GM12864 (cell line): ENCODE measurements around the gene ISM2.

Experiments
- DNase-seq: peaks from one replicate; pipeline ENCODE4 v3.0.0-alpha.2; 2011; ENCODE audit warnings: low read depth
- H3K4me3 ChIP-seq: 2 replicates; pipeline ENCODE4 v1.5.1; 2011; ENCODE audit warnings: mild to moderate bottlenecking, low read depth, low read length, control low read depth
- CTCF ChIP-seq: IDR thresholded peaks from 2 replicates; pipeline ENCODE4 v1.5.1; 2011; ENCODE audit warnings: low read depth, mild to moderate bottlenecking, moderate library complexity, low read length, control low read depth, inconsistent platforms; ENCODE audit errors: missing control alignments

ISM2 gene

DNA sequence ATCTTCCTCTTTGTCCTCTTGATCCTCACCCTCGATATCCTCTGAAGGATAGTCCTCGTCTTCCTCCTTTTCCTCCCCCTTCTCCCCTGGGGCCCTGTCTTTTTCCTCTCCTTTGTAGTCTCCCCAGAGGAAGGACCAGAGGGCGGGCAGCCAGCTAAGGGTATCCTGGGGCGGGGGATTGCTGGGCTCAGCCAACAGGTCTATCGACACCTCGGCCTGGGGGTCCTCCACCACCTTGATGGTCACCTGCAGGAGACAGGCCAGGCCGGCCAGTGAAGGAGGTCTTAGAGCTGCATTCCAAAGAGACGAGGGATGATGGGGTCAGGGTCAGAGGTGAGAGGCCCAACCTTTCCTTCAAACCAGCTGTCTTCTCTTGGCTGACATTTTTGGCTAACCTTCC lies 16.2 kb downstream of the ISM2 start:
- H3K4me3 ChIP-seq: no peak overlapping the region
- DNase-seq: no peak
- TF ChIP-seq CTCF: no peak

DNA sequence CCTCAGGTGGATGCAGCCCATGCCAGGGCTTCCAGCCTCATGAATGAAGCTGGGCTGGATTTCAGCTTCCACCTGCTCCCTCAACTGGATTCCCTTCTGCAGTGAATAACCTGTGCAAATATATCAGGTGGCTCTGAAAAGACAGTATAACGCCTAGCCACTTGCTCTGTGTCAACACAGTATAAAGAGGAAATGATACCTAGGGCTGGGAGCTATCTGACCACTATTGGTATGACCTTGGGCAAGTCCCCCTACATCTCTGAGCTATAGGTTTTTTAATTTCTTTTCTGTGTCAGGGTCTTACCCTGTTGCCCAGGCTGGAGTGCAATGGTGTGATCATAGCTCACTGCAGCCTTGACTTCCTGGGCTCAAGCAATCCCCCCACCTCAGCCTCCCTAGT lies 19.8 kb downstream of the ISM2 start:
- H3K4me3 ChIP-seq: no peak overlapping the region
- DNase-seq: peak; percentile 27
- no peak for TF ChIP-seq CTCF

GRCh38 chr14:77478029-77478428 lies 20.6 kb downstream of the ISM2 start:
- no peak overlapping the region for H3K4me3 ChIP-seq
- TF ChIP-seq CTCF: no peak
- DNase-seq: no peak

DNA sequence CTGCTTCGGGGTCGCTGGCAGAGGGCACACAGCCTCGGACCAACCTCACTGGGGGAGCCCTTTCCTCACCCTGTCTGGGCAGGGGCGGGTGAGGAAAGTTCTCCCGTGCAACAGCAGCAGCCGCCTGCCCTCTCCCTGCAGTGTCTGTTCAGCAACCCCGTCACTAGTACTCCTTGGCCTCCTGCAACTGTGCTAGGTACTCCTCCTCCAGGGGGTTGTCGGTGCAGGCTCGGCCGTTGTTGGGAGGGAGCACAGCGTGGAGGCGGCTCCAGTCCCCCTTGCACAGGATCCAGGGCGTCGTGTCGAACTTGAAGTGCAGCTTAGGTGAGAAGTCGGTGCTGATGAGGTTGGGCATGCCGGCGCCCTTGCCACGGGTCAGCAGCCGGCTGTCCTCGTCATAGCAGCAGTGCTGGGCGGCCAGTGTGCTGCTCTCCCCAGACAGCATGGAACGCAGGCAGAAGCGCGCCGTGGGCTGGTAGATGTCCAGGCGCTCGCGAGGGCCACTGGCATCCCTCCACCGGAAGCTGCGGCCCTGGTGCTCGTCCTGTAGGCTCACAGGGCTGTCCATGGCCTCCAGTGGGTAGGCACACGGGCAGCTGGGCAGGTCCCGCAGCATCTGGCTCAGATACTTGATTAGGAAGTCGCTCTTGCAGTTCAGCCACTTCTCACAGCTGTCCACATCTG lies 23.0 kb downstream of the ISM2 start:
- no peak overlapping the region for H3K4me3 ChIP-seq
- TF ChIP-seq CTCF: no peak
- DNase-seq: no peak

DNA sequence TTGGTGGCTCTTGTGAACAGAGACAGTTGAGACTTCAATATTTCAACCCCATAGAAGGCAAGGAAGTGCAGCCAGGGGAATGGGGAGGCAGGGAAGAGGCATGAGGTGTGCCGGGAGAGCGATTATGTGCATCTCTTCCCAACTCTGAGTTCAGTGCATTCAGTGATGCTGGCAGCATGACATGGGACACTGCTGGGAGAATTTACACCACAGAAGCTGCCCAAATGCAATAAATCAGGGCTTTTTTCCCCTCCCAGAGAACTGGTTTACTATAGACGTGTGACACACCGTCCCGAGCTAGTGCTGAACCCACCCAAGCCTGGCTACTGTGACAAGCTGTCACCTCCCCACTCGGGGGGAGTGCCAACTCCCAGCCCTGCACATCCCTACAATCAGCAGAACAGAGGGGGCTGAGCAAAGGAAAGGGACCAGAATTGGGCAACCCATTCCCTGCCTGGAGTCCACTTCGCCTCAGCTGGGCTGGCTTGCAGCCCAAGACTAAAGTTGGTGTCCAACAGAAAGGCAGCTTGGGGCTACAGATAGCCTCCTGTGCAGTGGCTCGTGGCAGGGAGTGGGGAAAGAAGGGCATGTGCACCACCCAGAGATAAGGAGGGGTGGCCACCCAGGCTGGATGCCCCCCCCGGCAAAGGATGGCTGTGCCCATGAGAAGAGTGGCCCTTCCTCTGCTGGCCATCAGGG lies 24.0 kb downstream of the ISM2 start:
- no peak for DNase-seq
- TF ChIP-seq CTCF: no peak
- H3K4me3 ChIP-seq: no peak overlapping the region

DNA sequence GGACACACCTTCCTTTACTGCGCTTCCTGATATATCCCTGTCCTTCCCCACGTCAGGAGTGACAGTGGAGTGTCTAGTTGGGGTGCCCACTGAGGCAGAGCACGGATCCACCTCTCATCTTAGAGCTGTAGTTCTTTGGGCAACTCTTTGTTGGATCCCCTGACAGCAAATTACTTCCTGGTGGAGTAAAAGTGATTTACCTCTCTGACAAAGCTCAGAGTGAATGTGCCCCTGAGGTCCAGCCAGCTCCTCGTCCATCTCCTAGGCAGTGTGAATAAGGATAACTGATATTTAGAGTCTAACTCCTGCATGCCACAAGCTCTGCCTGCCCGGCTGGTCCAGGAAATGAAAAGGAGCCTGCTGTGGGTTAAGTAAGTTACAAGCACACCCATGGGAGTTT lies 24.7 kb downstream of the ISM2 start:
- no peak for DNase-seq
- TF ChIP-seq CTCF: no peak
- H3K4me3 ChIP-seq: no peak overlapping the region
